ENCODE data around the gene SLC6A11.

SLC6A11 gene

GRCh38 chr3:10961921-10962320 lies 145.9 kb downstream of the SLC6A11 start:
- in situ Hi-C loops (cut with HindIII; ENCODE audit: low sequenced_read_pairs), result no loop called here
- DNase-seq (ENCODE audit: low read depth, low spot score), result no peak
- H3K4me3 ChIP-seq (ENCODE audit: low read depth, low read length), result no peak overlapping the region
- TF ChIP-seq CTCF (IDR thresholded peaks at IDR 0.05; ENCODE audit: low read depth, low read length), result no peak

- TF ChIP-seq CTCF (IDR thresholded peaks at IDR 0.05; ENCODE audit: low read depth, low read length), result no peak
- in situ Hi-C loops (cut with HindIII; ENCODE audit: low sequenced_read_pairs), result no loop called here
- no peak overlapping the region for H3K4me3 ChIP-seq (ENCODE audit: low read depth, low read length)
- DNase-seq (ENCODE audit: low read depth, low spot score), result no peak
Measured at GRCh38 chr3:10962481-10963036, 146.5 kb downstream of the SLC6A11 start.

DNA sequence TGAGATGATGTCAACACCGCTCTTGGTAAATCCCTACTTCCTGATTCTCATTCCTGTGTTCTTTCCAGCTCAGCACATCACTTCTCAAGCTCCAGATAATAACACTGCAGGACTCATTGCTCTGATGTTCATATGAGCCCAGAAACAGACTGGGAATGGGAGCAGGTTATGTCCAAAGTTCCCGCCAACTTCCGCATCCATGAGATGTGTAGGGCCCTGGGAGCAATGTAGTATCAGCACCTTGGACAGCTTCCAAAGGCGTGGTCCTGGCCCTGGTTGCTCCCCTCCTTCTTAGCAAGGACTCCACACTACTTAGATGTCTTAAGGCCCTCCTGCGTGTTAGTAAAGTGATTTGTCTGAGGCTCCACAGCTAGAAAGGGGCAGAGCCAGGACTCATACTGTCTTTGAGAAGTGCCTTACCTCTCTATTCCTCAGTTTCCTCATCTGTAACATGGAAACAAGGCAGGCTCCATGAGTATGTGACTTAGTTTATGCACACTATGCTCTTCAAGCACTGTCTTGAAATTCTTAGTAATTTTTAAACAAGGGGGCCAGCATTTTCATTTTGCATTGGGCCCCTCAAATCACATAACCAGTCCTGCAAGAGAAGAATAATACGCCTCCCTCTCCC lies 148.6 kb downstream of the SLC6A11 start:
- no peak for DNase-seq (ENCODE audit: low read depth, low spot score)
- no peak overlapping the region for H3K4me3 ChIP-seq (ENCODE audit: low read depth, low read length)
- in situ Hi-C loops (cut with HindIII; ENCODE audit: low sequenced_read_pairs), result no loop called here
- no peak for TF ChIP-seq CTCF (IDR thresholded peaks at IDR 0.05; ENCODE audit: low read depth, low read length)

DNA sequence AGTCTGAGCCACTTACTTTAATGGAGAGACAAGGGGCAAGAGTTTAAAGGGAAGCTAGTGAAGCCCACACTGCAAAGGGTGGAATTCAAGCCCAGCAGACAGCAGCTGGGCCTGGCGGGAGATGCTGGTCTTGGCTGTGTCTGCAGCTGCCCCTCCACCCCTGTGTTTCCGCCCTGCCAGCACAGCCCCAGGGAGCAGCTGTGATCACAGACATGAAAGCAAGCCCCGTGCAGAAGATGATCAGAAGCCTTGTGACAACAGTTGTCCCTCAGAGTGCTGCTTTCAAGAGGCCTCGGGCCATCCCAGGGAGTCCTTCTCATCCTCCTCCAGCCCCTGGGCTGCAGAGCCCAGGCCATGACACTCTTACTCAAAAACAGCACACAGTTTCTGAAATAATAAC lies 152.4 kb downstream of the SLC6A11 start:
- DNase-seq (ENCODE audit: low read depth, low spot score), result peak; percentile 47
- H3K4me3 ChIP-seq (ENCODE audit: low read depth, low read length), result no peak overlapping the region
- no peak for TF ChIP-seq CTCF (IDR thresholded peaks at IDR 0.05; ENCODE audit: low read depth, low read length)
- in situ Hi-C loops (cut with HindIII; ENCODE audit: low sequenced_read_pairs), result no loop called here

DNA sequence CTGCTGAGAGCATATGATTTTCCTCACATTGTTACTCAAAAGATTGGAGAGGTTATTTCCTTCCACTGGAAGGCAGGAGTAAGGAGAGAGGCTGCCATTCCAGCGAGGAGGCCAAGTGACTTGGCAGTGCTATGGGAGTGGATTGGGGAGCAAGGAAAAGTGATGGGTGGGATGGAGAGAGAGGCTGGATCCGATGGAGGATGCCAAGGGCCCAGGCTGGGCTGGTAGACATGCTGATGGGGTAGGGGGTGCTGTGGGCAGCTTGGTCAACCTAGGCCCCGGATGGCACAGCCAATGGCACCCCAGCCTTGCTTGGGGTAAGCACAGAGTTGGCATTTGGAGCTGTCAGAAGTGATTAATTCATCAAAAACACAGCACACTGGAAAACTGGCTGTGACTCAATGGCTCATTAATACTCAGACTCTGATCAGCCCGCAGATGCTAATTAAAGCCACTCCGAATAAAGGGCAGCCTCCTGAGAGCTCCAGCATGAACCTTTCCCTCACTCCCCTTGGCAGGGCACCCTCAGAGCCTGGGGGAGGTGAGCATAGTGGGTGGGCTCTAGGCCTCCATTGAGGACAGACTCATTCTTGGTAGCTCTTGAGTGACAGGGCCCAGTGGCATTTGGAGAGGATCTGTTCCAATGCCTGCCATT lies 154.4 kb downstream of the SLC6A11 start:
- in situ Hi-C loops (cut with HindIII; ENCODE audit: low sequenced_read_pairs), result no loop called here
- TF ChIP-seq CTCF (IDR thresholded peaks at IDR 0.05; ENCODE audit: low read depth, low read length), result no peak

DNA sequence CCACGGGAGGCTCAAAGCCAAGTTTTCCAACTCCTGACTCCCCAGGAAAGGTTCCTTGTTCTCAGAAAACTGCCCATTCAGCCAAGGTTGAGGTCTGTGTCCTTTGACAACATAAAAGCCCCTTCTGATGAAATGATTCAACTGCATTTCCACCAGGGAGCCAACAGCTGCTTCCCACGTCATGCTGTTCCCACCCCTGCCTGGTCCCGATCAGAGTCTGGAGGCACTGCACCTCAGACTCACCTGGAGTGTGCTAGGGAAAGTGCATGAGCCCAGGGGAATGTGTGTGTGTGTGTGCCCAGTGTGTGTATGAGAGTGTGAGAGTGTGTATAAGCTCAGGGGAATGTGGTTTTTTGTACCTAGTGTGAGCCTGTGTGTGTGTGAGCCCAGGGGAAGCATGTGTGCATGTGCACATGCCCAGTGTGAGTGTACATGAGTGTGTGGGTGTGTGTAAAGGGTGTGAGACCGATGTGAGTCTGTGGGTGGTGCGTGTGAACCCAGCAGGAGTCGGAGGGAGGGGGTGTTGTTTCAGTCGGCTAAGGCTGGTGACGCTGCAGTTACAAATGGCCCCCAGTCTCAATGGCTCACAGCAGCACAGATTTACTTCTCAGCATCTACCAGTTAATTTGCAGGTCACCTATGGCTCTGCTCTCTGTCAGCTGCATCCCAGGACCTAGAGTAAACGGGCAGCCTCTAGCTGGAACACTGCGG lies 156.2 kb downstream of the SLC6A11 start:
- no peak overlapping the region for H3K4me3 ChIP-seq (ENCODE audit: low read depth, low read length)
- in situ Hi-C loops (cut with HindIII; ENCODE audit: low sequenced_read_pairs), result no loop called here
- no peak for TF ChIP-seq CTCF (IDR thresholded peaks at IDR 0.05; ENCODE audit: low read depth, low read length)
- DNase-seq (ENCODE audit: low read depth, low spot score), result no peak

More for the DNA sequence above, 154.4 kb downstream of the SLC6A11 start:
- no peak for DNase-seq (ENCODE audit: low read depth, low spot score)
- no peak overlapping the region for H3K4me3 ChIP-seq (ENCODE audit: low read depth, low read length)

Measured in astrocyte of the spinal cord (primary cell).